Bone marrow (tissue), 2 donors: ENCODE results near the gene NDUFB10.

Source experiments
- DNase-seq, 2 donors: peaks; one replicate each; lab custom pipeline; 2025; lab: John Stamatoyannopoulos, UW

Gene NDUFB10

DNA sequence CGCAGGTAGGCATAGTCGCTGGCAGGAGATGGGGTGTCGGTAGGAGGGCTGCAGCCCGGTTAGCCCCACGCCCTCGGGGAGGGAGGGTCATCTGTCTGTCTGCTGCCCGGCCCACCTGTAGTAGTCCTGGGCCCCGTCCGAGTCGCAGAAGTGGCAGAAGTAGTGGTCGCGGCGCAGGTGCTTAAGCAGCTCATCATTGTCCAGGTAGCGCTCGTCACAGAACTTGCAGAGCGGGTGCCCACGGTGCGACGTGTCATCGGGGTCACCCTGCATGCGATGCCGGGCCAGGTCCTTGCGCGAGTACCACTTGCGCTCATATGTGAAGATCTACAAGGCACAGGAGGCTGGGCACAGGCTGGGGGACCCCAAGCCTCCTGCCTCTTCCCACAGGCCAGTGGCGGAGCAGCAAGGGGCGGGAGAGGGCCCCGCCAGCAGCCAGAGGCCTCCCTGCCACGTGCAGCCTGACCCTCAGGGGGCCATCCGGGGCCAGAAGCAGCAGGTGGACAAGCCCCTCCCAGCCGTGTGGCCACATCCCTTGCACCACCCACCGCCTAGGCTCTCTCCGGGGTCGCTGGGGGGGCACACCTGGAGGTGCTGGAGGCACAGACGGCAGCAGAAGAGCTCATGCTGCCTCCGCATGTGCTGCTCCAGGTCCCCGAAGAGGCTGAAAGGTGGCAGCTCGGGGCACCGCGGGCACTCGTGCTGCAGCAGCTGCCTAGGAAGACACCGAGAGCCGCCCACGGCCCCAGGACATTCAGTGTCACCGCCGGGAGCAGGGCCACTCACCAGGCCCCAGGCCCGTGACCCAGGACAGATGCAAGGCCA, 43.3 kb downstream of the NDUFB10 start:
- DNase-seq: no peak

DNA sequence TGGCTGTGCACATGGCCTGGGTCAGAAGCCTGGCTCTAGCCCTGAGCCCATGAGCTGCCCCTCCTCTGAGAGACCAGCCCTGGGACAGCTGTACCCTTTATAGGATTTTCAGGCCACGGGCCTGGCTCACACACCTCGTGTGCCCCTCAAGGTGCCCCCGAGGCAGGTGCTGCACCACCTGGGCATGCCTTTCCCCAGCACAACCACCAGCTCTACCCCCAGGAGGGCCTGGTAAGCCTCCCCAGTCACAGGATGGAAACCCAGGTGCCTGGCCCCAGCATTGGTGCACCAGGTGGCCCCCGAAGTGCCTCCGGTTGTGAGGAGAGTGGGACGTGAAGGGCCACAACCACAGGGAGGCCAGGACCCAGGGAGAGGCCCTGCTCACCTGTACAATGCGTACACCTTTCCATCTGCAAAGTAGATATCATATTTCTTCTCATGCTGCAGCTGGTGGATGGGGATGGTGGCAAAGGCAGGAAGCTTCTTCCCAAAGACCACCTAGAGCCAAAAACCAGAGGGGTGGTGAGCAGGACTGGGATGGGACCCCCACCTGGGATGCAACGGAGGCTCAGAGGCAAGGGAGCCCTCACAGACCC, 44.0 kb downstream of the NDUFB10 start:
- no peak for DNase-seq

DNA sequence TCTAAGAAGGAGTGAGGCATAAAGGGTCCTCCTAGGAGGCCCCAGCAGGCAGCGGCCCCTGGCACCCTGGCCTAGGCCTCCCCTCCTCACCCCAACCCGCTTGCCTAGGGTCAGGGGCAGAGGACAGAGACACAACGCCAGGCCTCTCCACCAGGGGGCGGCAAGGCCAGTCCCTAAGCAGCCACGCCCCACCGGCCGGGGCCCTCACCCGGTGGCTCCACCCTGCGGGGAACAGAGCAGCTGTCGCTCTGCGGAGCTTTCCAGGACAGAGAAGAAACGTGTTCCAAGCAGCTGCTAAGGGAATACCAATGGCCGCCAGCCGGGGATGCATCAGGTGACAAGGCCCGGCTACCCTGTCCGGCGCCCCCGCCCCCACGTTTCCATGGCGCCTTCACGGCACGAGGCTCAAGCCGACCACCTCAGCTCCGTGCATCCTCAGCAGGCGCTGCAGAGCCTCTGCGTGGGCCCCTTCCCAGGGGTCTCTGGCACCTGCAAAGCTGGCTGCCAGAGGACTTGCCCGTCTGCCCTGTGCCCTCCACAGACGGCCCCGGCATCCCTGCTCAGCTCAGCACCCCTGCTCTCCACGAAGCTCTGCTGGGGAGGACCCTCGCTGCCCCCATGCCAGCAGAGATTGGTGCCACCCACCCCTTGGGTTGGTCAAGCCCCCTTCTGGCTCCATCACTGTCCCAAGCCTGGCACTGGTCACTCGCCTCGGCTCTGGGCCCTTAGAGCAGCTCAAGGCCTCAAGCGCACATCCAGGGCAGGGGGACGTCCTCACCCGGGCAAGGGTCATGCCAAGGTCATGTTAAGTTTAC, 44.7 kb downstream of the NDUFB10 start:
- DNase-seq: peak; percentile 66 to 79

DNA sequence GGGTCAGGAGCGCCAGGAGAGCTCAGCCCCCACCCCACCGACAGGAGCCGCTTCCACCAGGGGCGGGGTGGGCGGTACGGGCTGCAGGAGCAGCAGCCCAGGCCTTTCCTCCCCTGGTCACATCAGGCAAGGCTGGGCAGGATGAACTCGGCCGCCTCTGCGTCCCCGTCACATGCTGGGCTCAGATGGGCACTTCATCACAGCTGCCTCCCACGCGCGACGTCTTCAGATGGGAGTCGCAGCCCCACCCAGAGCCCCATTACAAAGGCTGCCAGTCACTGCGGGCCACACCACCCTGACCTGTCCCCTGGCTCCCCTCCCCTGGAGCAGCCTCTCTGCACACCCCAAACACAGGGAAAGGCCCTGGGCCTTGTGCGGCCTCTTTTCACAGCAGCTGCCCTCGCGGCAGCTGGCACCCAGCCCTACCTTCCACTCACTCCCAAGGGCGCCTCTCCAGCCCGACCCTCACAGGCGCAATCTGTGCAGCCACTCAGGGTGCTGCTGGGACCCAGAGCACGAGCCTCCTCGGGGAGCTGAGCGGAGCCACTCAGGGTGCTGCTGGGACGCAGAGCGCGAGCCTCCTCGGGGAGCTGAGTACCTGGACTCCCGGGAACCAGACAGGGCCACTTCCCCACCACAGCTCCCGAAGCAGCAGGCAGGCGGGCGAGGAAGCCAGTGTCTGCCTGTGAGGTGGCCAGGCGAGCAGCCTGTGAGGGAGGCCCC, 45.6 kb downstream of the NDUFB10 start:
- DNase-seq: no peak

DNA sequence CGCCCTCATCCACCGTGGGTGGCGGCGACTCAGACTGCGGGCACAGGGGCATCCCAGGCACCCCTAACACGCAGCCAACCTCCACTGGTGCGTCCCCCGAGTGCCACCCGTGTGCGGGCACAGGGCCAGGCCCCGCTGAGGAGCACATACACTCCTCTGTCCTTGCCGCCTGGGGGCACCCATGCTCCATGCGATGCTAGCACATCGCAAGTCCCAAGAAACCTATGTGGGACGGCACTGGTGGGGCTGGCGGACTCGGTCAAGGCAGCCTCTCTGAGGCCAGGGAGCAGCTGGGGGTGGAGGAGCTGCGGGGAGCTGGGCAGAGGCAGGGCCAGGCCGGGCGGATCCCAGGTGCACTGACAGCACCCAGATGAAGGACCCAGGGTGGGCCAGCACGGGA, 46.3 kb downstream of the NDUFB10 start:
- peak in 1 of 2 donors; percentile 36 for DNase-seq

DNA sequence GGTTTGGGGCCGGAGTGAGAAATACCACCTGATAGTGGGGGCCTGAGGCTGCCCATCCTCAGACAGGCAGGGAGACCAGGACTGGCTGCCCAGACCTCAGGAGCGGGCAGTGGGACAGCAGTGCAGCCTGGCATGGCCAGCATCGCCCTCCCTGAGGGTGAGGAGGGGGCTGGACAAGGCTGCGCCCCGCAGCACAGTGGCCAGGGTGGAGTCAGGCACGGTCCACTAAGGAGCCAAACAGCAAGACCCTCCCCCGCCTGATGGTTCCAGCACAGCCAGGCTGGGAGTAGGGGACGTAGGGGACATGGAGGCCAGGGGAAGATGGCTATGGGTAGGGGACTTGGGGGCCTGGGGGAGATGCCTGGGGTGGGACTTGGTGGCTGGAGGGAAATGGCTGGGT, 47.0 kb downstream of the NDUFB10 start:
- no peak for DNase-seq

DNA sequence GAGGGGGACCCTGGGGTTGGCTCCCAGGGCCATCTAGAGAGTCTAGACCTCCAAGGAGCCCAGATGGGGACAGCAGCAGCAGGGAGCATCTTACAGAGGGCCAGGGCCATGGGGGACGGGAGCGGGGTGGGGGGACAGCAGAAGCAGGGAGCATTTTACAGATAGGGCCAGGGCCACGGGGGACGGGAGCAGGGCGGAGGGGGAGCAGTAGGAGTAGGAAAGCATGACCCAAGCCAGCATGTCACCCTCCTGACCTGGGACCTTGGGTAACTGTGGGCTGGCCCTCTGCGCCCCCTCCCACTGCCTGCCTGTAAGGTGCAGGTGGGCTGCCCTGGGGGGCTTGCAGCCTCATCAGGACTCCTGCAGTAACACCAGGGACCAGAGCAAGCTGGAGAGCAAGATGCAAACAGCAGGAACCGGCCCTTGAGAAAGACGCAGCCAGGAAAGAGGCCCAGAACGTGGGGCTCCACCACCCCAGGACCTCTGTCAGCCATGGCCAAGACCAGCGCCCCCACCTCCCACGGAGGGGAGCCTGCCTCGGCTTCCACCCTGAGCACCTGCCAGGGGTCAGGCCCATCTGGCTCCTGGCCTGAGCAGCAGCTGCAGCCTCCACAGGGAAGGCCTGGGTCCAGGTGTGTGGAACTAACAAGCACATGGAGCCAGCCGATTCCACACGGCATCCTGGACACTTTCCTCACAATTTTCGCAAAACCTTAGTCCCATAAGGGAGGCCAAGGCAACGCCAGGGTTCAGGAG, 47.9 kb downstream of the NDUFB10 start:
- DNase-seq: no peak

DNA sequence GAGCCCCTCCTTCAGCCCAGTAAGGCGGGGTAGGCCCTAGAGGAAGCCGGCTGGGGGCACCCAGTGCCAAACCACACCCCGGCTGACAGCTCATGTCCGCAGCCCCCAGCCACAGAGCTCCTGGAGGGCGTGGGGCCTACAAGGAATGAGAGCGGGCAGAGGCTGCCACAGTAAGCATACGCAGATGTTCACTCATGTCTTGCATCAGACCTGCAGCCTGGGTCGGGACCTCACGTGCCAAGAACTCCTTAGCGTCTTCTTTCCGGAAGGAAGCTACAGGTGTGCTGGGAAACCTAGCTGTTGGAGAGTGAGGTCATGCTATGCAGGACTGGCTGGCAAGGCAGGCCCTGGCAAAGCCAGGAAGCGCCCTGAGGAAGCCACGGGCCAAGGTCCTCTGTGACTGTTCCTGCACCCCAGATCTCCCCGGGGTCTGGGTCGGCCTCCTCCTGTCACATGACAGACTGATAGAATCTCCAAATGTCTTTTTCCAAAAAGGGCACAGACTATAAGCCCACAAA, 48.7 kb downstream of the NDUFB10 start:
- peak in 1 of 2 donors; percentile 30 for DNase-seq

DNA sequence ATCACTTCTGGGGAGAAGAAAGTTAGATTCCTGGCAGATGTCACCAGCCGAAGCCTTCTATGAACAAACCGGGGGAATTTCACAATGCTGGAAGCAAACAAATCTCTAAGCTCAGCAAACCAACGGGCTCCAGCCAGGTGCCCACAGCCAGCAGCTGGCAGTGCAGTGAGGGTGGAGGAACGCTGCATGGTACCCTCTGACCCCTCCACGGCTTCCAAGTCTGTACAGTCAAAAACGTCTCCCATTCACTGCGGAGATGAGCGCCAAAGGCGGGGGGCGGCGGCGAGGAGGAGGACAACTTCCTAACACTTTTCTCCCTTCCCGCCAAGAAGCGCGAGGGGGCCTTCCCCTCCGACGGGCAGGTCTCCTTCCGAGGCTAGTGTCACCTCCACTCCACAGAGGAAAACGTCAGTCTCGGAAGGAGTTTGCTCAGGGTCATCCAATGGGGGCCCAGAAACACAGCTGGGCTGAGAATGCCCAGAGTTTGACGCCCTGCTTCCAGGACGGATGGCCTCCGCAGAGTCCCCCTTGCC, 49.4 kb downstream of the NDUFB10 start:
- DNase-seq: peak in 1 of 2 donors; percentile 30

DNA sequence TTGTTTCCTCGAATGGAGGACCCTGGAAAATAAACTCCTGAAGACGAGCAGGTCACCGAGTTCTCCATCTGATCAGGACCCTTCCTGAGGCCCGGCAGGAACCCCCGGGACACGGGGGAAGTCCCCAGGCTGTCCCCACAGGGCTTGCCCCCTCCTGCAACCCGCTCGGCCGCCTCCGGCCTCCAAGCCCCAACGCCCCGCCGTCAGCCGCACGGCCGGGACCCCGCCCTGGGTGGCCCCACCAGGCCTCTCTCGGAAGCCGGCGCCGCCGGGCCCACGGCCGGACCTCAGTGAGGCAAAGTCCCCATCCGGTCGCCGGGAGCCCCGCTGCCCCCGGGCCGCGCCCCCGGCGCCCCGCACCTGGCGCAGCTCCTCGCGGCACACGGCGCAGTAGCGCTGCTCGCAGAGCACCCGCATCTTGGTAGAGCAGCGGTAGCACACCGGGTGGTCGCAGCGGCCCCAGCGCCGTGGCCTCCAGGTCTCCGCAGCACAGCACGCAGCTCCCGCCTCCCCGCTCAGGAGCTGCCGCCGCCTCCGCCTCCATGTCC, 49.9 kb downstream of the NDUFB10 start:
- DNase-seq: no peak

DNA sequence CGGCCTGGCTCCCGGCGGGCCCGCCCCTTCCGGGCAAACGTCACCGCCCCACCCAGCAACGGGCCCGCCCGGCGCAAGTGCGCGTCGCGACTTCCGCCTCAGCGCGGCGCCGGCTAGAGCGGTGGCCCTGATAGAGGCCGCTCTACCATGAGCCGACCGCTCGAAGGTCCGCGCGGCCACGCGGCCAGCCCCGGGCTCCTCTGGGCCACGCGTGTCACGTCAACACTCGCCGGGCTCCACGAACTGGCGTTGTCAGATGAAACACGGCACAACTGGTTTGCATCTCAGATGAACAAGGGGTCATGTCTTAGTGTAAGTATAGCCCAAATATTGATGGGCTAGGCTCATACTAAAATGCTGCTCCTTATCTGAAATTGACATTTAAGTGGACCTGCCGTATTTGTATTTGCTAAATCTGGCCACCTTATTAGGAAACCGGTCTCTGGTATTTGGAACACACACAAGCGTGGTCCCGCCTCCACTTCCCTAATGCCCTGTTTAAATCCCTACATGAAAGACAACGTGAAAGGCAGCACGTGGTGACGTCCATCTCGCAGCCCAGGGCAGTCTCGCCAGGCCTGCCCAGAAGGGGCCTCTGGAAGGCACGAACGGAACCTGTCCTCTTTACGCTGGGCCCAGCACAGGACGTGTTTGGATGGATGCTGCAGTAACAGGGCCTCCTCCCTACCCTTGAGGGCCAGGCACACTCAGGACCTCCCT, 50.6 kb downstream of the NDUFB10 start, which contains the start of gene ZNF598:
TSS of gene ZNF598 (minus strand) at position 31 of the 720 bp plus-strand sequence.
- peak in 1 of 2 donors; percentile 34 for DNase-seq
